Transverse colon (tissue), 4 donors: ENCODE measurements around the gene SUSD4. TPM values are rescaled to one million over a fixed set of nuclear protein-coding genes. Genes with fewer than 3 reads are reported as not detected.

ENCODE experiments used
- DNase-seq: peaks from one replicate; pipeline ENCODE4 v3.0.0-alpha.2; 2019
- H3K27ac ChIP-seq, 4 donors: fragments of 200-600 bp; sonication (generic); 2 replicates each; pipeline ENCODE4 v1.5.1; 2016 to 2018; ENCODE audit warnings: inconsistent platforms in 4 of 4
- H3K27me3 ChIP-seq: fragments of 200-600 bp; sonication (generic); 2 replicates; pipeline ENCODE4 v1.5.1; 2017; ENCODE audit warnings: inconsistent platforms
- H3K36me3 ChIP-seq, 4 donors: fragments of 200-600 bp; sonication (generic); 2 replicates each; pipeline ENCODE4 v1.5.1; 2017 to 2019; ENCODE audit warnings: inconsistent platforms in 4 of 4
- H3K4me1 ChIP-seq, 4 donors: fragments of 200-600 bp; sonication (generic); 2 replicates each; pipeline ENCODE4 v1.5.1; 2017 to 2020; ENCODE audit warnings: inconsistent platforms in 4 of 4
- H3K4me3 ChIP-seq, 4 donors: fragments of 200-600 bp; sonication (generic); 1 replicate in 1 of 4; 2 replicates in 3 of 4; pipeline versions ENCODE4 v1.5.1 to v1.6.1; 2017 to 2019; ENCODE audit warnings: inconsistent platforms in 4 of 4
- H3K9me3 ChIP-seq, 2 donors: fragments of 200-600 bp; sonication (generic); 2 replicates each; pipeline ENCODE4 v1.5.1; 2017 to 2019; ENCODE audit warnings: inconsistent platforms in 2 of 2
- CTCF ChIP-seq, 5 experiments: fragments of 200-600 bp in 3 of 5; fragments of 450-650 bp in 2 of 5; sonication (generic) in 3 of 5; IDR thresholded peaks; 1 replicate in 2 of 5; 2 replicates in 3 of 5; pipeline ENCODE4 v1.5.1; 2016 to 2017; ENCODE audit warnings: antibody characterized with exemption in 5 of 5, inconsistent platforms in 3 of 5, mild to moderate bottlenecking in 2 of 5, moderate library complexity in 1 of 5
- EP300 ChIP-seq: sonication (generic); formaldehyde crosslinking; IDR thresholded peaks from one replicate; pipeline ENCODE4 v1.6.1; 2017; ENCODE audit warnings: antibody characterized with exemption, low read depth
- POLR2A ChIP-seq: fragments of 450-650 bp; IDR thresholded peaks from one replicate; pipeline ENCODE4 v1.6.1; 2016; ENCODE audit warnings: antibody characterized with exemption, mild to moderate bottlenecking, moderate library complexity
- POLR2AphosphoS5 ChIP-seq, 3 donors: sonication (generic); formaldehyde crosslinking; IDR thresholded peaks; one replicate each; pipeline ENCODE4 v1.6.1; 2016; ENCODE audit warnings: antibody characterized with exemption in 3 of 3
- WGBS, 2 donors: methylation state at CpG; one replicate each; pipeline ENCODE4 v1.1.5; 2018; ENCODE audit warnings: low coverage in 1 of 2; 5-methylcytosine and 5-hydroxymethylcytosine counted together
- in situ Hi-C, 4 donors: fragments of 200-750 bp; cut with MboI; loops; one replicate each; pipeline versions ENCODE4 v1.15.0 to v1.15.1; 2017; ENCODE audit warnings: low sequenced_read_pairs in 3 of 4, low pct_ligation_motif_present in 1 of 4, low pct_unique_long_range_greater_than_20kb in 1 of 4
- intact Hi-C: fragments of 100-400 bp; cut with DNase I; formaldehyde crosslinking; loops from one replicate; pipeline ENCODE4 v1.15.1; 2023; ENCODE audit warnings: low total_unique reads
- total RNA-seq, 4 donors: library from RNA; depleted of rRNA; stranded (reverse); fragments of >200 nt; gene quantifications; one replicate each; pipeline ENCODE4 v1.1.0, GENCODE V29; 2016

SUSD4 gene
- total RNA-seq, 4 donors from 2014 or later, result 0.32 to 1.2 TPM; not detected in 2

GRCh38 chr1:223271085-223271781 lies 92.7 kb downstream of the SUSD4 start:
- DNase-seq, result peak; percentile 45
- Histone ChIP-seq H3K36me3 (no peaks in the 10 kb centered on the region), H3K4me3 (no peak overlapping the region), H3K27ac (no peak overlapping the region), H3K9me3 (no peaks in the 10 kb centered on the region), H3K4me1 (peaks cover 0 to 6% (median 2%) of the 10 kb centered on the region in 4 donors), H3K27me3 (no peaks in the 10 kb centered on the region)
- in situ Hi-C loops, result no loop called here
- 59 to 63% methylated on average over 3 to 5 of the region's 5 CpGs for WGBS, 2 donors
- TF ChIP-seq POLR2AphosphoS5 (IDR thresholded peaks at IDR 0.05) (no peak), POLR2A (no peak)
- intact Hi-C loops, result no loop called here

- in situ Hi-C loops (no loop called here), intact Hi-C loops (no loop called here)
- Histone ChIP-seq H3K4me3 (no peak overlapping the region), H3K27me3 (no peaks in the 10 kb centered on the region), H3K9me3 (no peaks in the 10 kb centered on the region), H3K27ac (no peak overlapping the region), H3K36me3 (no peaks in the 10 kb centered on the region), H3K4me1 (peaks cover 0 to 6% (median 0%) of the 10 kb centered on the region in 4 donors)
- DNase-seq, result no peak
- TF ChIP-seq POLR2AphosphoS5 (IDR thresholded peaks at IDR 0.05), result no peak
- TF ChIP-seq CTCF (IDR thresholded peaks at IDR 0.05), result no peak
- TF ChIP-seq POLR2A, result no peak
- no peak for TF ChIP-seq EP300
- 93% methylated on average over 5 of the region's 5 CpGs; no CpG with 5 or more reads in 1 of the 2 donors for WGBS, 2 donors
These were observed 93.8 kb downstream of the SUSD4 start for GRCh38 chr1:223270155-223270554.

- 56 to 57% methylated on average over 3 to 4 of the region's 4 CpGs for WGBS, 2 donors
- in situ Hi-C loops, result no loop called here
These were observed 95.0 kb downstream of the SUSD4 start for GRCh38 chr1:223269006-223269405.

GRCh38 chr1:223266632-223267172 lies 97.3 kb downstream of the SUSD4 start:
- Histone ChIP-seq H3K4me1 (peaks cover 0 to 6% (median 1%) of the 10 kb centered on the region in 4 donors), H3K9me3 (no peaks in the 10 kb centered on the region), H3K4me3 (no peak overlapping the region), H3K27ac (no peak overlapping the region), H3K27me3 (no peaks in the 10 kb centered on the region), H3K36me3 (no peaks in the 10 kb centered on the region)
- in situ Hi-C loops (no loop called here), intact Hi-C loops (loop anchor here (5.0 kb wide), 1 partner anchor 344 kb away; no protein-coding TSS in a partner anchor)
- TF ChIP-seq POLR2AphosphoS5 (IDR thresholded peaks at IDR 0.05) (no peak), POLR2A (no peak), CTCF (IDR thresholded peaks at IDR 0.05) (no peak), EP300 (no peak)
- WGBS, 2 donors, result 49% methylated on average over 3 of the region's 3 CpGs
- no peak for DNase-seq

More at GRCh38 chr1:223269006-223269405, 95.0 kb downstream of the SUSD4 start:
- Histone ChIP-seq H3K4me3 (no peak overlapping the region), H3K36me3 (no peaks in the 10 kb centered on the region), H3K27me3 (no peaks in the 10 kb centered on the region), H3K4me1 (peaks cover 0 to 6% (median 0%) of the 10 kb centered on the region in 4 donors), H3K27ac (no peak overlapping the region), H3K9me3 (no peaks in the 10 kb centered on the region)
- TF ChIP-seq POLR2AphosphoS5 (IDR thresholded peaks at IDR 0.05) (no peak), EP300 (no peak), CTCF (IDR thresholded peaks at IDR 0.05) (no peak), POLR2A (no peak)
- intact Hi-C loops, result loop anchor here (5.0 kb wide), 1 partner anchor 347 kb away; no protein-coding TSS in a partner anchor
- no peak for DNase-seq
